ENCODE measurements around the gene TMEM175.
"Not testable (repeated sequence)": the region's sequence is repeated elsewhere in the genome, so short reads cannot be mapped to it uniquely, and the experiment has no call there.

Gene TMEM175

DNA sequence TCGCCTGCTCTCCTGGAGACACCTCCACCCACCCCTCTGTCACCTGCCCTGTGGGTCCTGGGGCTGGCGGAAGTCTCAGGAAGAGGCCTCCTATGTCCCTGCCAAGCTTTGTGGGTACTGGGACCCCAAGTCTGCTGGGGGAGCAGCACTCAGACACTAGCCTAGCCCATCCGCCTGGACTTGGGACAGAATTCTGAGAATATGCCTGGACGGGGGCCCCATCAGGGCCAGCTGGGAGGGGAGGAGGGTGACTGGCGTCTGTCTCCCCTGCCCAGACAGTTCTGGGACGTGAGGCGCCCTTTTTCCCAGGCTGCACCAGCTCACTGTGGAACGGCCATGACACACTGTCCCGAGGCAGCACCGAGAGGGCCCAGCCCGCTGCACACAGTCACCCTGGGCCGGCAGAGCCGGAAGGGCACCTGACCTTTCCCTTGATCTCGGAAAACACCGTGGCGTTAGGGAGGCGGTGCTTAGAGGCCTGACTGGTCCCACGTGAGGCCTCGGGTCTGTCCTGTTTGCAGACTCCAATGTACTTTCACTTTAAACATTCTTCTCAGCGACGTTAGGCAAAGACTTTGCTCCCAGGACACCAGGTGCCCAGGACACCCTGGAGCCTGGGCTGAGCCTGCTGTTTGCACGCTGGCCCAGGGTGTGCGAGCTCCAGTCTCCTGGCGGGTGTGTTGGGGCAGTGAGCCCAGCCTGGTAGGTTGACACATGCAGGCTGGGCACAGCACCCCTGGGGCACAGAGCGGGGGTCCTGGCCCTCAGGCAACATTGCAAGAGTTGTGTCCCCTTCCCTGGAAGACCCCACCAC, 60.2 kb downstream of the TMEM175 start:
- no peak for DNase-seq

DNA sequence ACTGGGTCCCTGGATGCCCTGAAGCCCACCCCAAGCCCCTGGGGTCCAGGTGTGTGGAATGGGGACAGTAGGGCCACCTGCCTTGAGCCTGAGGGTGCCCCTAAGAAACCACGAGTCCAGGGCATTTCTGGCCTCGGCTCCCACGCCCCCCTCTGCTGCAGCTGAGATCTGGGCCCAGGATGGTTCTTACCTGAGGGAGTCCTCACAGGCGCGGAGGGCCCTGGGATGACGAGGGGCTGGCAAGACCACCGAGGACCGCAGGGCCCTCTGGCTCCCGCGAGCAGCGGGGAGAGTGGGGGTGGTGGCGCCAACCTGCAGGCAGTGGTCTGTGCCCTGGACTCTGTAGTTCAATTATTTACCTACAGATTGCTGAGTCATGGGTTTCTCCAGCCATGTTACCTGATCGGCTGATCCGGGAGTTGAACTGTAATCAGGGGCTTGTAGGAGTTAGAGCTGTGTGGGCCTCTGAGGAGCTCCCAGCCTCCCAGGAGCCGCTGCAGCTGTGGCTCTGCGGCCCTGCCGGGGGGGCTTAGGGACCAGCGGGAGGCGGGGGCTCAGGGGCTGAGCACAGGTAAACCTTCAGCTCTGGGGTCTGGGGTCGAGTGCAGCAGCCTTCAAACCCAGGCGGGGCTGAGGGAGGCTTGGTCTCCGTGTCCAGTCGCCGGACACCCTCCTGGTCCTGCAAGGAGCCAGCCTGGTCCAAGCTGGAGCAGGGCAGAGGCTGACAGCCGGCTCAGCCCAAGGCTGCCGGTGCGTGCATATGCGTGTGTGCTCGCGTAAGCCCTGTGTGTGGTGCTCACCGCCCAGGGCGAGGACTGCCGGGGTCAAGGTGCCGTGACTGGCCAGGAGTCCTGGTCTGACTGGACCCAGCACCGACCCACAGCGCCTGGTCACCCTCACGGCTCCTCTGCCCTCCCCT, 61.1 kb downstream of the TMEM175 start, which contains the start of gene SLC26A1:
TSS of gene SLC26A1 (minus strand) at position 294 of the 919 bp plus-strand sequence. CDS start 1,701 bp downstream, outside the sequence.
- no peak for DNase-seq

DNA sequence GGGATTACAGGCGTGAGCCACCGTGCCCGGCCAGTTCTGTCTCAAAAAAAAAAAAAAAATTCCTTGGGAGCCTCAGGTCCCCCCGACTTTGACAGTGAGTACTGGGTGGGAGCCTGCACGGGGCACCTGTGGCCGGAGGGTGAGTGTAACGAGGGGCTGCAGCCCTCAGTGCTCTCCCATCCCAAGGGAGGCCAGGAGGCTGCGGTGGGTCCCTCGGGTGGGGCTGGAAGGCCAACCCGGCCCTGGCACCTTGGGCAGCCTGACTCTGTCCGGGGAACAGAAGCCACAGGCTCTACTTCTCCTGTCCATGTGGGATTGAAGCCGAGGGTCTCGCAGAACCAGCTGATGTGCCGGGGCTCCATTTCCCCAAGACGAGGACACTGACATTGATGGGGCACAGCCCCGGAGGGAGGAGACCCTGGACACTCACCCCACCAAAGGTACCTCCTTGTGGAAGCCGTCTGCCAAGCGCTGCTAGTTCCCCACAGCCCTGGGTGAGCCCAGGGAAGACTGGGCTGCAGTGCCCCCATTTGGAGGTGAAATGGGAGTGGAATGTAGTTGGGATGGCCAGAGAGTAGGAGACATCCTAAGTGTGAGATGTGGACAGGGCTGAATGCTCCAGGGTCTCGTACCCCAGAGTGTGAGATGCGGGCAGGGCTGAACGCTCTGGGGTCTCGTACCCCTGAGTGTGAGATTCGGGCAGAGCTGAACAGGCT, 63.2 kb downstream of the TMEM175 start:
- no peak for DNase-seq

DNA sequence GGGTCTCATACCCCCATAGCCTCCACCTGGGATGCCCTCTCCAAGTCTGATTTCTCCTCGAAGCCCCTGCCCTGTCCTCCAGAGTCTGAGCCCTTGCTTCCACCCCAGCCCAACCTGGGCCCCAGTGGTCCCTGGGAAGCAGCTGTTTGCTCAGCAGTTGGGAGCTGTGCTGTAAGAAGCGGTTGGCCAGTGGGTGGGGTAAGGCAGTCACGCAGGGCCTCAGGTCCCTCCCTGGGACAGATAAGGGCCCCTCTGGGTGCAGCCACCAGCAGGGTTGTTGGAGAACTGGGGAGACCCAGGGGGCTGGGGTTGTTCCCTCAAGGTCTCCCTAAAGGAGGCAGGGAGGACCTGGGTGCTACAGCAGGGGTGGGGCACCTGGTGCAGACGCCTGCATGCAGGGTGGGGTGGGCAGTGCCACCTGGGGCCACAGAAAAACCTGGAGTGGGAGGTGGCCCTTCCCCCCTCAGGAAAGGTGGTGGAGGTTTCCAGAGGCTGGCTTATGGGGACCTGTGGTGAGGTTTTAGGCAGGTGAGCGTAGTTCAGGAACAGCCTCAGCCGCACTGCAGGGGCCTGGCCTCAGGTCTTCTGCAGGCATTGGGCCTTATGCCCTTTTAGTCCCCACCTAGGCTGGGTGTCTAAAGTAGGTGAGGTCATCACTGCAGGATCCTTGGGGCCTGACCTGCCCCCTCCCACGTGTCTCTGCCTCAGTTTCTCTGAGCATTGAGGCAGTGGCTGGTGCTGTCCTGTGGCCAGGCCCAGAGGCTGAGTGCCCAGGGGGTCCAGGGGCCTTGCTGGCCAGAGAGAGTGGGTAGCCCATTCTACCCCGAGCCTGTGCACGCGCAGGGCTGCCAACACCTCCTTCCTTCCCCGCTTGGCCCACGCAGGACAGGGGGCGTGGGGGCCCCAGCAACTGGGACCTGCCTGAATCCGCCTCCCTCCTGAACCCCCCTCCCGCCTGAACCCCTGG, 64.1 kb downstream of the TMEM175 start:
- no peak for DNase-seq

DNA sequence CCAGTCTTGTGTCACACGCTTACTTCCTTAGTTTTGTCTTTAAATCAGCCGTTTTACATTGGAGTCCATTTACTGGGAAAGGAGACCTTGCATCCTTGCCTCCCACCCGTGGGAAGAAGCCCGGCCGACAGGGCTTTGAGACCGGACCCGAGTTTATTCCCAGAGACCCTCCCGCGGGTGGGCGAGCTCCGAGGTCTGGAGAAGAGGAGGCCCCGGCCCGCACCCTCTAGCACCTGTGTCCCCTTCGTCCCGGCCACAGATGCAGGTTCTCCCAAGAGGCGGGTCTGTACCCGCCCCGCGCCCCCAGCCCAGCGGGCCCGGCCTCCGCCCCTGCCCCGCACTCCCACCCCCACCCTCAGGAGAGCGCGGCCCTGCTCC, 64.7 kb downstream of the TMEM175 start:
- no peak for DNase-seq

DNA sequence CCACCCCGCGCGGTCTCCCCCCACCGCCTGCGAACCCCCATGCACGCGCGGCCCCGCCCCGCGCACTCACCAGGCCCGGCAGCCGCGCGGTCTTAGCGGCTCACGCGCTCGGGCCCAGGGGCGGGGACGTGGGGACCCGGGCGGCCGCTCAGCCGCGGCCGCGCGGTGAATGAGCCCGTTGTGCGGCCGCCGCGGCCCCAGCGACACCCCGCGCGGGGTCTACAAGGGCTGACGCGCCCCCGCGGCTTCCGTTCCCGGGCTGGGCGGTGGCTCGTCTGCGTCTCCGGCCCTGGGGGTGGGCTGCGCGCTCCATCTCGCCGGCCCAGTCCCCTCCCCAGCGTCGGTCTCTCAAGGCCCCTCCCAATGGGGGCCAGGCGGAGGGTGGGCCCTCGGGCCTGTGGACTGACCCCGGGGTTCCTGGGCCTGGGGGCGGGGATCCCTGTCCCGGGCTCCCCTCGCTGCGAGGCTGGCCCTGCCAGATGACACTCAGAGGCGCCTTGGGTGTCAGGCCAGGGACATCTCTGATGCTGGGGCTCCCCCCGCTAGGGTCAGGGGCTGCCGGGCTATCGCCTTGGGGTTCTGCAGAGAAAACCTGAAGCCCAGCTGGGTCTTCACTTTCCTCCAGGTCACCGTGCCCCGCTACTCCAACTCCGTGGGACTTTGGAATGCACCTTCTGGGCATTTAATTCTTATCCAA, 65.3 kb downstream of the TMEM175 start:
- no peak for DNase-seq

DNA sequence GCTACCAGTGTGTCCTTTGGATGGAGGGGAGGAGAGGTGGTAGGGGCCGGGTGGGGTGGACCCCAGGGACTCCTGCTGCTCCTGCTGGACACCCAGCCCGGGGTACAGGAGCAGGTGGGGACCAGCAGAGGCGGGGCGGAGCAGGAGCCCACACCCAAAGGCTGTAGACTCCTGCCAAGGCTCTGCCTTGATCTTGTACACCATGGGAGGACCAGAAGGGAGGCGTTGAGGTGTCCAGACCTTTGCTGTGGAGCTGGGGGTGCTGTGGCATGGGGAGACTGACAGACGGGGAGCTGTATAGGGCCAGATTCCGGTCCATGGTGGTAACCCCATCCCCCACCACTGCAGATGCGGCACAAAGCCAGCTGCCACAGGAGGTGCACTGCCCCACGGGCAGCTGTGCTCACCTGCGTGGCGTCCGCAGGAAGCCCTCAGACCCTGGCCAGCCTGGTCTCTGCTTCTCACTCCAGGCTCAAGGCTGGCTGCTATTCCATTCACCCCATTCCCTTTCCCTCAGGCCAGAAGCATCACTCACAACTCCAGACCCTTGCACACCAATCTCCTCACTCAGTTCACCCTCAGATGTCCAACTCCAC, 65.9 kb downstream of the TMEM175 start:
- no peak for DNase-seq

DNA sequence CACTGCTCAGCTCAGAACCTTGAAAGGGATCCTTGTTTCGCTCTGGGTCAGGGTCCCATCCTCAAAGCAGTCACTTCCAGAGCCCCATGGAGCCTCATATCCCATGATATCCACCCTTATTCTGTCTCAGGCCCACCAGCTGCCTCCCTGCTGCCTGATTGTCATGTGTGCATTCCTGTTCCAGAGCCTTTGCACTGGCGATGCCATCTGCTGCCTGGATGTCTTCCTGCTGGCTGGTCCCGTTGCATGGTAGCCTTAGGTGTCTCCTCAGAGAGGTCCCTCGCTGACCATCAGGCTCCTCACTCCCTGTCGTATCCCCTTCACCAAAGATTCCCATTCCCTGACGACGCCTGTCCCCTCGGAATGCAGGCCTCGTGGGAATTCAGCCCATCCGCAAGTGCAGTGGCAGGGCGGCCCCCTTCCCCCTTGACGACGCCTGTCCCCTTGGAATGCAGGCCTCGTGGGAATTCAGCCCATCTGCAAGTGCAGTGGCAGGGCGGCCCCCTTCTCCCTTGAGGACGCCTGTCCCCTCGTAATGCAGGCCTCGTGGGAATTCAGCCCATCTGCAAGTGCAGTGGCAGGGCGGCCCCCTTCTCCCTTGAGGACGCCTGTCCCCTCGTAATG, 67.1 kb downstream of the TMEM175 start:
- DNase-seq: not testable (repeated sequence)

DNA sequence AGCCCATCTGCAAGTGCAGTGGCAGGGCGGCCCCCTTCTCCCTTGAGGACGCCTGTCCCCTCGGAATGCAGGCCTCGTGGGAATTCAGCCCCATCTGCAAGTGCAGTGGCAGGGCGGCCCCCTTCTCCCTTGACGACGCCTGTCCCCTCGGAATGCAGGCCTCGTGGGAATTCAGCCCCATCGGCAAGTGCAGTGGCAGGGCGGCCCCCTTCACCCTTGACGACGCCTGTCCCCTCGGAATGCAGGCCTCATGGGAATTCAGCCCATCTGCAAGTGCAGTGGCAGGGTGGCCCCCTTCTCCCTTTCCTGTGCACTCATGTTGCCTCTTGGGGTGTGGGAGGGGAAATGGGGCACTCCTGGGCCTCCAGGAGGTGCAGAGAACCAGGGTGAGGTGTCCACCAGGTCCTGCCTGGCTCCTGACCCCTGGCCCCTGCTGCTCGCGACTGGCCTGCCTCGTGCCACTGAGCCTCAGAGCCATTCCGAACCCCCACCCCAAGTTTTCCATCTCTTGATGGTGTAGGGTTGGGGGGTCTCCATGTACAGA, 67.7 kb downstream of the TMEM175 start:
- no peak for DNase-seq

DNA sequence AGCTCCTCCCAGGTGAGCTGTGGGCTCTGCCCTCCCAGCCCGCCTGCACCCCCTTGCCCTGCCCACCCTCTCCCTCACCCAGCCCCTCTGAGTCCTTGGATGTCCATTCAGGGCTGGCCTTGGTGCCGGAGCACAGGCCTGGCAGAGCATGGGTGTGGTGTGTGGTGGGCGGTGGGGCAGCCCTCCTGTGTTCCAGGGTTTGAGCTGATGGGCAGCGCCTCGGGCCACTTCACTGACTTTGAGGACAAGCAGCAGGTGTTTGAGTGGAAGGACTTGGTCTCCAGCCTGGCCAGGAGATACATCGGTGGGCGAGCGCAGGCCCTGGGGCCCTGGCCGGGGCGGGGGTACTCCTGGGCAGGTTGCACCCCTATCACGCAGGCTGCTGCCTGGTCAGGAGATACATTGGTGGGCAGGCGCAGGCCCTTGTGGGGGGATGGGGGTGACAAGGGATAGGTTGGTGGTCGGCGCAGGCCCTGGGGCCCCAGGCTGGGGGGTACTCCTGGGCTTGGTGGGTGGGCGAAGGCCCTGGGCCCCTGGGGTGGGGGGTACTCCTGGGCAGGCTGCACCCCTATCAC, 68.5 kb downstream of the TMEM175 start:
- no peak for DNase-seq

DNA sequence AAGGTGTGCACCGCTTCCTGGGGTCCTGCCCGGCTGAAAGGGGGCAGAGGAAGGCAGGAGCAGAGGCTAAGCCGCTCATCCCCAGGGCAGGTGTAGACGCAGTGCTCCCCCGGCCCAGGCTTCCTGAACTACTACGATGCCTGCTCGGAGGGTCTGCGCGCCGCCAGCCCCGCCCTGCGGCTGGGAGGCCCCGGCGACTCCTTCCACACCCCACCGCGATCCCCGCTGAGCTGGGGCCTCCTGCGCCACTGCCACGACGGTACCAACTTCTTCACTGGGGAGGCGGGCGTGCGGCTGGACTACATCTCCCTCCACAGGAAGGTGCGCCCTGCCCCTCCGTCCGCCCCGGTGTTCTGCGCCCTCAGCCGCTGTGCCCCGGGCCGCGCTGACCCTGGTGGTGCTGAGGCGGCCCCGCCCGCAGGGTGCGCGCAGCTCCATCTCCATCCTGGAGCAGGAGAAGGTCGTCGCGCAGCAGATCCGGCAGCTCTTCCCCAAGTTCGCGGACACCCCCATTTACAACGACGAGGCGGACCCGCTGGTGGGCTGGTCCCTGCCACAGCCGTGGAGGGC, 69.4 kb downstream of the TMEM175 start:
- DNase-seq: no peak

DNA sequence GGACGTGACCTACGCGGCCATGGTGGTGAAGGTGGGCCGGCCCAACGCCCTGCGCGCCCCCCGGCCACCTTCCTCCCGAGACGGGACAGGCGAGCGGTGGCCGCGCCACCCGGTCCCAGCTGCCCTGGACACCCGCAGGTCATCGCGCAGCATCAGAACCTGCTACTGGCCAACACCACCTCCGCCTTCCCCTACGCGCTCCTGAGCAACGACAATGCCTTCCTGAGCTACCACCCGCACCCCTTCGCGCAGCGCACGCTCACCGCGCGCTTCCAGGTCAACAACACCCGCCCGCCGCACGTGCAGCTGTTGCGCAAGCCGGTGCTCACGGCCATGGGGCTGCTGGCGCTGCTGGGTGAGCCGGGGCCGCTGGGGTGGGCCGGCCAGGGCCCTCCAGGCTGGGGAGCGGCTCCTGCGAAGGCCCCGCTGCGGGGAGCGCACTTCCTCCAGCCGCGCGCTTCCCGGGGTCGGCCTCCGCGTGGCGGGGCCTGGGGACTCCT, 69.9 kb downstream of the TMEM175 start:
- DNase-seq: no peak

DNA sequence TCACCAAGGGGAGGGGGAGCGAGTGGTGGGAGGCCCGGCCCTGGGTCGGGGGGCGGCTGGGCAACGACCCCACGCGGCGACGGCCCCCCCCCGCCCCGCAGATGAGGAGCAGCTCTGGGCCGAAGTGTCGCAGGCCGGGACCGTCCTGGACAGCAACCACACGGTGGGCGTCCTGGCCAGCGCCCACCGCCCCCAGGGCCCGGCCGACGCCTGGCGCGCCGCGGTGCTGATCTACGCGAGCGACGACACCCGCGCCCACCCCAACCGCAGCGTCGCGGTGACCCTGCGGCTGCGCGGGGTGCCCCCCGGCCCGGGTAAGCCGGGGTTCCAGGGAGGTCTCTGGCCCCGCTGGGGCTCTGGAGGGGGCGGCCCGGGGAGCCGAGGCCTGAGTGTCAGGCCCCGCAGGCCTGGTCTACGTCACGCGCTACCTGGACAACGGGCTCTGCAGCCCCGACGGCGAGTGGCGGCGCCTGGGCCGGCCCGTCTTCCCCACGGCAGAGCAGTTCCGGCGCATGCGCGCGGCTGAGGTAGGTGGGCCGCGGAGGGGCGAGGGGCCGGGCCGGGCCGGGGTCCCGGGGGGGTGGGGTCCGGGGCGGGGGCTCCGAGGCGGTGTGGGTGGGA, 70.5 kb downstream of the TMEM175 start:
- no peak for DNase-seq

DNA sequence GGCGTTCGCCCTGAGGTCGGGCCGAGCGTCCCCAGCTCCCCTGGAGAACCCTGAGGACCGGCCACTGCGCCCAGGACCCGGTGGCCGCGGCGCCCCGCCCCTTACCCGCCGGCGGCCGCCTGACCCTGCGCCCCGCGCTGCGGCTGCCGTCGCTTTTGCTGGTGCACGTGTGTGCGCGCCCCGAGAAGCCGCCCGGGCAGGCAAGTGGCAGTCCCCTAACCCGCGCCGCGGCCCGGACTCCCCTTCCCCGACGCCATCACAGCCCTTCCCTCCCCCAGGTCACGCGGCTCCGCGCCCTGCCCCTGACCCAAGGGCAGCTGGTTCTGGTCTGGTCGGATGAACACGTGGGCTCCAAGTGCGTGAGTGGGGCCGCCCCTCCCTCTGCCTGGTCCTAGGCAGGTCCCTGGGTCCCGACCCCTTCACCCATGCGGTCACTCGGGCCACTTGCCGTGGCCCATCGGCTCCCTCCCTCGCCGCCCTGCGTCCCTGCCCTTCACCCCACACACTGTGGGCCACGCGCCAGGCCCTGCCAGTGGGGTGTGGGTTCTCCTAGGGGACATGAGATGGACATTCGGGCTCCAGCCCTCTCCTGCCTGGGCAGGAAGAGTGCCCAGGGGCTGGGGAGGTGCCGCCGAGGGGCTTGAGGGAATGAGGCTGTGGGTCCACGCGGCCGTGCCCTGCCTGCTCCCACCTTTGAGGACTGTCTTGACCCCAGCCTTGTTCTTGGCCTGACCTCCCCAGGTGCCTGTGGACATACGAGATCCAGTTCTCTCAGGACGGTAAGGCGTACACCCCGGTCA, 71.2 kb downstream of the TMEM175 start:
- DNase-seq: no peak

DNA sequence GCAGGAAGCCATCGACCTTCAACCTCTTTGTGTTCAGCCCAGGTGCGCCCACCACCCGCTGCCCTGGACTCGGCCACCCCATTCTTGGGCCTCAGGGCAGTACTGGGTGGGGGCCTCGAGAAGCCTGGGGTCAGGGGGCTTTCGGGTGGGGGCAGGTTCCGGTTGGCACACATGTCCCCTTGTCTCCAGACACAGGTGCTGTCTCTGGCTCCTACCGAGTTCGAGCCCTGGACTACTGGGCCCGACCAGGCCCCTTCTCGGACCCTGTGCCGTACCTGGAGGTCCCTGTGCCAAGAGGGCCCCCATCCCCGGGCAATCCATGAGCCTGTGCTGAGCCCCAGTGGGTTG, 71.8 kb downstream of the TMEM175 start:
- no peak for DNase-seq

DNA sequence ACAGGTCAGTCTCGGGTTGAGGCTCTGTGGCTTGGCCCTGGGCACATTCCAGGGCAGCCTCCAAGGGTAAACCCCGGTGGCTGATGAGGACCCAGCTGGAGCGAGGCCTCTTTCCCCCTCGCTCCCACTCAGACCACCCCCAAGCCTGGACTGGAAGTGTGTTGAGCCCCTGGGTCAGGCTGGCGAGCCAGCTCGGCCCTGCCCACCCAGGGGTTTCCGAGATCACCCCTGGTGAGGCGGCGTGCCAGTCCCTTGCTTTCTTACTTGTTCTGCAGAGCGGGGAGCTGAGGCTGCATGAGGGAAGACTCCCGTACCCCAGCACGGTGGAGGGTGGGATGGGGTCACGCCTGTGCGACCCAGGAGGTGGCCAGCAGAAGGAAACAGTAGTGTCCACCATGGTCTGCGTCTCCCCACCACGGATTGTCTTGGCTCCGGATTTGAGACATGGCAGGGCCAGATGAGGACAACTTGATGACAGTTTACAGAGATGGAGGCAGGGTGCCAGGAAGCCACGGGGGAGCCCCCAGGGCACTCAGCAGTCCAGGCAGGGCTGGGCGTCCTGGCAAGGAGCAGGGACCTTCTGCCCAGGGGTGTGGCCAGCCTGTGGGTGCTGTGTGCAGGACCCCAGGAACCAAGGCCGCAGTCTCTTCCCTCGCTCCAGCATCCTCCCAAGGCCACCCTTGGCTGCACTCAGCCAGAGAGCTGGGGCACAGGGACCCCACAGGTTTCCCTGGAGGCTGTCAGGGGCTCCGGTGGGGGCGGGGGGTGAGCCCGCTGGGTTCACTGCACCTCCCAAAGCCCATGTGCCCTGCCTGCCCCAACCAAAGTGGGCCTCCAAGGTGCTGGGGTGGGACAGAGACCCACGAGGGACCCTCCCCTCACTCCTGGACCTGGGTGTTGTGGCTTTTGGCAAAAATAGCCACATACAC, 72.6 kb downstream of the TMEM175 start:
- no peak for DNase-seq

DNA sequence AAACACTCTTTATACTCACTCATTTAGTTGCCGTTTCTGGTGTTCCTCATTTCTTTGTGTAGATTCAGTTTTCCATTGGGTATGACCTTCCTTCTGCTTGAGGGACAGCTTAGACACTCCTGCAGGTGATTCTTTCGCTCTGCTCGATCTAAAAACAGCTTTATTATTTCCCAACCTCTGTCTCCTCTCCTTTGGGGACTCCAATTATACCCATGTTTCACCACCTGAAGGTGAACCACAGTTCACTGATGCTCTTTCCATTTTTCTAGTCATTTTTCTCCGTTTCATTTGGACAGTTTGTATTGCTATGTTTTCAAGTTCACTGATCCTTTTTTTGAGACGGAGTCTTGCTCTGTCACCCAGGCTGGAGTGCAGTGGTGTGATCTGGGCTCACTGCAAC, 74.6 kb downstream of the TMEM175 start:
- DNase-seq: no peak
